ENCODE data around the gene TRIM41. TPM values are rescaled to one million over a fixed set of nuclear protein-coding genes. Genes with fewer than 3 reads are reported as not detected.

The TRIM41 gene
- total and polyA plus RNA-seq, 9 of the 15 experiments (the other 6 are each of a cell fraction or from before 2014, with no cell fraction given), result 1.8 to 47.6 (median 20.9) TPM

DNA sequence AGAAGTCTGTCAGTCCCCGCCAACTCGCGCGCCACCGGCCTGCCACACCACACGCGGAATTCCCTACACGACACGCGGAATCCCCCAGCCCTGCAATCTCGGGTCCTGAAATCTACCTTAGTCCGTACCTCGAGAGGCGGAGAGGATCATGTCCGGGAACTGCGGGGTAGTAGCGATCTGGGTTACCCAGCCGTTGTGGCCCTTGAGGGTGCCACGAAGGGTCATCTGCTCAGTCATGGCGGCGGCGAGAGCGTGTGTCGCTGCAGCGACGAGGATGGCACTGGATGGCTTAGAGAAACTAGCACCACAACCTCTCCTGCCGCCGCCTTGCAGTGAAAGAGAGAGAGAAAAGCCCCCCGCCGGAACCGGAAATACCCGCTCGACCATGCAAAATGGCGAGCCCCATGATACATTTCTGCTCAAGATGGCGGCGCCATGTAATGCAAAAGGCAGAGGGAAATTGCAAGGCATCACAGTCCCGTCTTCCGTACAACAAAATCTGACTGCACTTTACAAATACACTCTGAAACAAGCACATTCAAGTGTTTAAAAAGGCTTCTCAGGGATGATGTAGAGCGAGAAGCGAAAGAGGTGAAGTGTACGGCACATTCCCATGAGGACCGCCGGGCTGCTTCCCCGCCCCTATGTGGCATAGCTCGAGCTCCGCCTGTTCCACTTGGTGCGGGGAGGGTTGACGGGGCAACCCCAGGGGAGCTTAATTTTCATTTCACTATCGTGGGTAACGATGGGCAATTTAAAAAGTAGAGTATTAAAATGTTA lies 20.7 kb downstream of the TRIM41 start, which contains the start of gene RACK1 (continued):
- TF ChIP-seq THRAP3 (IDR thresholded peaks at IDR 0.05; ENCODE audit: borderline replicate concordance) (0 out of 2 replicates have a peak, but pooled peaks have one; percentile 38), ELF1 (tag; IDR thresholded peaks at IDR 0.05) (peak; percentile 86), YY1 (IDR thresholded peaks at IDR 0.05; ENCODE audit: borderline replicate concordance in 1 of 3, control insufficient read depth in 1 of 3, extremely low read depth in 1 of 3, insufficient read depth in 3 of 3, insufficient read length in 1 of 3, insufficient replicate concordance in 2 of 3, low read depth in 1 of 3, low read length in 2 of 3) (peak; percentile 98 to 100 (median 99)), HNRNPUL1 (IDR thresholded peaks at IDR 0.05; ENCODE audit: low read length) (no peak), U2AF2 (optimal IDR thresholded peaks at IDR 0.05; ENCODE audit: low read depth, low read length) (no peak), RBM22 (IDR thresholded peaks at IDR 0.05; ENCODE audit: low read depth, low read length, poor library complexity, severe bottlenecking) (peak; percentile 63), EP300 (IDR thresholded peaks at IDR 0.05; ENCODE audit: low read length) (peak; percentile 27; the same call in 1 of the 2 replicates), MXI1 (IDR thresholded peaks at IDR 0.05; ENCODE audit: low read depth, low read length) (peak; percentile 62), PTTG1 (tag; IDR thresholded peaks at IDR 0.05; ENCODE audit: low read depth) (no peak), GATAD2A (IDR thresholded peaks at IDR 0.05) (0 out of 2 replicates have a peak, but pooled peaks have one; percentile 29), RBM34 (IDR thresholded peaks at IDR 0.05; ENCODE audit: borderline replicate concordance, insufficient read depth, low read length) (no peak), MYBL2 (IDR thresholded peaks at IDR 0.05; ENCODE audit: low read depth) (no peak), MYBL2 (CRISPR knock-in tag; IDR thresholded peaks at IDR 0.05; ENCODE audit: borderline replicate concordance) (no peak), KAT7 (CRISPR knock-in tag; IDR thresholded peaks at IDR 0.05; ENCODE audit: borderline replicate concordance) (peak; percentile 86; the same call in 1 of the 2 replicates)
- TF ChIP-seq, protein P1, sequence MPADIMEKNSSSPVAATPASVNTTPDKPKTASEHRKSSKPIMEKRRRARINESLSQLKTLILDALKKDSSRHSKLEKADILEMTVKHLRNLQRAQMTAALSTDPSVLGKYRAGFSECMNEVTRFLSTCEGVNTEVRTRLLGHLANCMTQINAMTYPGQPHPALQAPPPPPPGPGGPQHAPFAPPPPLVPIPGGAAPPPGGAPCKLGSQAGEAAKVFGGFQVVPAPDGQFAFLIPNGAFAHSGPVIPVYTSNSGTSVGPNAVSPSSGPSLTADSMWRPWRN (IDR thresholded peaks at IDR 0.05; ENCODE audit: low read depth), result 0 out of 2 replicates have a peak, but pooled peaks have one; percentile 7
- TF ChIP-seq, protein P2, sequence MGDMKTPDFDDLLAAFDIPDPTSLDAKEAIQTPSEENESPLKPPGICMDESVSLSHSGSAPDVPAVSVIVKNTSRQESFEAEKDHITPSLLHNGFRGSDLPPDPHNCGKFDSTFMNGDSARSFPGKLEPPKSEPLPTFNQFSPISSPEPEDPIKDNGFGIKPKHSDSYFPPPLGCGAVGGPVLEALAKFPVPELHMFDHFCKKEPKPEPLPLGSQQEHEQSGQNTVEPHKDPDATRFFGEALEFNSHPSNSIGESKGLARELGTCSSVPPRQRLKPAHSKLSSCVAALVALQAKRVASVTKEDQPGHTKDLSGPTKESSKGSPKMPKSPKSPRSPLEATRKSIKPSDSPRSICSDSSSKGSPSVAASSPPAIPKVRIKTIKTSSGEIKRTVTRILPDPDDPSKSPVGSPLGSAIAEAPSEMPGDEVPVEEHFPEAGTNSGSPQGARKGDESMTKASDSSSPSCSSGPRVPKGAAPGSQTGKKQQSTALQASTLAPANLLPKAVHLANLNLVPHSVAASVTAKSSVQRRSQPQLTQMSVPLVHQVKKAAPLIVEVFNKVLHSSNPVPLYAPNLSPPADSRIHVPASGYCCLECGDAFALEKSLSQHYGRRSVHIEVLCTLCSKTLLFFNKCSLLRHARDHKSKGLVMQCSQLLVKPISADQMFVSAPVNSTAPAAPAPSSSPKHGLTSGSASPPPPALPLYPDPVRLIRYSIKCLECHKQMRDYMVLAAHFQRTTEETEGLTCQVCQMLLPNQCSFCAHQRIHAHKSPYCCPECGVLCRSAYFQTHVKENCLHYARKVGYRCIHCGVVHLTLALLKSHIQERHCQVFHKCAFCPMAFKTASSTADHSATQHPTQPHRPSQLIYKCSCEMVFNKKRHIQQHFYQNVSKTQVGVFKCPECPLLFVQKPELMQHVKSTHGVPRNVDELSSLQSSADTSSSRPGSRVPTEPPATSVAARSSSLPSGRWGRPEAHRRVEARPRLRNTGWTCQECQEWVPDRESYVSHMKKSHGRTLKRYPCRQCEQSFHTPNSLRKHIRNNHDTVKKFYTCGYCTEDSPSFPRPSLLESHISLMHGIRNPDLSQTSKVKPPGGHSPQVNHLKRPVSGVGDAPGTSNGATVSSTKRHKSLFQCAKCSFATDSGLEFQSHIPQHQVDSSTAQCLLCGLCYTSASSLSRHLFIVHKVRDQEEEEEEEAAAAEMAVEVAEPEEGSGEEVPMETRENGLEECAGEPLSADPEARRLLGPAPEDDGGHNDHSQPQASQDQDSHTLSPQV (IDR thresholded peaks at IDR 0.05), result peak; percentile 28; the same call in 1 of the 2 replicates
- TF ChIP-seq, protein P3, sequence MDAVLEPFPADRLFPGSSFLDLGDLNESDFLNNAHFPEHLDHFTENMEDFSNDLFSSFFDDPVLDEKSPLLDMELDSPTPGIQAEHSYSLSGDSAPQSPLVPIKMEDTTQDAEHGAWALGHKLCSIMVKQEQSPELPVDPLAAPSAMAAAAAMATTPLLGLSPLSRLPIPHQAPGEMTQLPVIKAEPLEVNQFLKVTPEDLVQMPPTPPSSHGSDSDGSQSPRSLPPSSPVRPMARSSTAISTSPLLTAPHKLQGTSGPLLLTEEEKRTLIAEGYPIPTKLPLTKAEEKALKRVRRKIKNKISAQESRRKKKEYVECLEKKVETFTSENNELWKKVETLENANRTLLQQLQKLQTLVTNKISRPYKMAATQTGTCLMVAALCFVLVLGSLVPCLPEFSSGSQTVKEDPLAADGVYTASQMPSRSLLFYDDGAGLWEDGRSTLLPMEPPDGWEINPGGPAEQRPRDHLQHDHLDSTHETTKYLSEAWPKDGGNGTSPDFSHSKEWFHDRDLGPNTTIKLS (IDR thresholded peaks at IDR 0.05; ENCODE audit: borderline replicate concordance, low read depth), result peak; percentile 37; the same call in 1 of the 2 replicates
- TF ChIP-seq, protein P4, sequence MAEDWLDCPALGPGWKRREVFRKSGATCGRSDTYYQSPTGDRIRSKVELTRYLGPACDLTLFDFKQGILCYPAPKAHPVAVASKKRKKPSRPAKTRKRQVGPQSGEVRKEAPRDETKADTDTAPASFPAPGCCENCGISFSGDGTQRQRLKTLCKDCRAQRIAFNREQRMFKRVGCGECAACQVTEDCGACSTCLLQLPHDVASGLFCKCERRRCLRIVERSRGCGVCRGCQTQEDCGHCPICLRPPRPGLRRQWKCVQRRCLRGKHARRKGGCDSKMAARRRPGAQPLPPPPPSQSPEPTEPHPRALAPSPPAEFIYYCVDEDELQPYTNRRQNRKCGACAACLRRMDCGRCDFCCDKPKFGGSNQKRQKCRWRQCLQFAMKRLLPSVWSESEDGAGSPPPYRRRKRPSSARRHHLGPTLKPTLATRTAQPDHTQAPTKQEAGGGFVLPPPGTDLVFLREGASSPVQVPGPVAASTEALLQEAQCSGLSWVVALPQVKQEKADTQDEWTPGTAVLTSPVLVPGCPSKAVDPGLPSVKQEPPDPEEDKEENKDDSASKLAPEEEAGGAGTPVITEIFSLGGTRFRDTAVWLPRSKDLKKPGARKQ (CRISPR knock-in tag; IDR thresholded peaks at IDR 0.05), result no peak

Data from K562 (cell line).